GM23248 (cell line): ENCODE measurements around the gene ZNF275. TPM values are rescaled to one million over a fixed set of nuclear protein-coding genes. Genes with fewer than 3 reads are reported as not detected.
A peak's percentile ranks its signal among the peaks of the same experiment; 100 is the strongest.

Experiments used
- DNase-seq: peaks from one replicate; pipeline ENCODE4 v3.0.0-alpha.2; 2015
- H2AFZ ChIP-seq: fragments of 200-600 bp; sonication (generic); 2 replicates; pipeline ENCODE4 v1.6.1; 2016; ENCODE audit warnings: antibody characterized with exemption
- H3F3A ChIP-seq: fragments of 200-600 bp; sonication (generic); 2 replicates; pipeline ENCODE4 v1.6.1; 2016; ENCODE audit warnings: mild to moderate bottlenecking, antibody characterized with exemption, mixed run types; ENCODE audit not compliant: insufficient read depth
- H3K27ac ChIP-seq: fragments of 200-600 bp; sonication (generic); 2 replicates; pipeline ENCODE4 v1.5.1; 2016; ENCODE audit warnings: mild to moderate bottlenecking
- H3K27me3 ChIP-seq: fragments of 200-600 bp; sonication (generic); replicated peaks from 2 replicates; pipeline ENCODE4 v1.6.1; 2016; ENCODE audit warnings: mild to moderate bottlenecking; ENCODE audit not compliant: insufficient read depth
- H3K36me3 ChIP-seq: fragments of 200-600 bp; sonication (generic); 2 replicates; pipeline ENCODE4 v1.6.1; 2016; ENCODE audit warnings: low read depth, mild to moderate bottlenecking
- H3K4me1 ChIP-seq: fragments of 200-600 bp; sonication (generic); 2 replicates; pipeline ENCODE4 v1.6.1; 2016; ENCODE audit warnings: mild to moderate bottlenecking; ENCODE audit not compliant: insufficient read depth
- H3K4me2 ChIP-seq: fragments of 200-600 bp; sonication (generic); one replicate; pipeline ENCODE4 v1.6.1; 2016; ENCODE audit warnings: mild to moderate bottlenecking; ENCODE audit not compliant: unreplicated experiment
- H3K4me3 ChIP-seq: fragments of 200-600 bp; sonication (generic); 2 replicates; pipeline ENCODE4 v1.5.1; 2016; ENCODE audit warnings: mild to moderate bottlenecking
- H3K79me2 ChIP-seq: fragments of 200-600 bp; sonication (generic); 2 replicates; pipeline ENCODE4 v1.6.1; 2016; ENCODE audit warnings: mild to moderate bottlenecking; ENCODE audit not compliant: insufficient read depth
- H3K9ac ChIP-seq: fragments of 200-600 bp; sonication (generic); 2 replicates; pipeline ENCODE4 v1.6.1; 2016; ENCODE audit warnings: mild to moderate bottlenecking
- H3K9me2 ChIP-seq: fragments of 200-600 bp; sonication (generic); 2 replicates; pipeline ENCODE4 v1.6.1; 2016; ENCODE audit warnings: mixed run types, mild to moderate bottlenecking, moderate library complexity; ENCODE audit not compliant: insufficient read depth
- H3K9me3 ChIP-seq: fragments of 200-600 bp; sonication (generic); one replicate; pipeline ENCODE4 v1.6.1; 2017; ENCODE audit warnings: low read depth
- H4K20me1 ChIP-seq: fragments of 200-600 bp; sonication (generic); 2 replicates; pipeline ENCODE4 v1.6.0; 2016; ENCODE audit not compliant: insufficient read depth
- EZH2 ChIP-seq: fragments of 200-600 bp; sonication (generic); IDR thresholded peaks from 2 replicates; pipeline ENCODE4 v1.6.1; 2018; ENCODE audit warnings: antibody characterized with exemption, mild to moderate bottlenecking; ENCODE audit not compliant: insufficient read depth, poor library complexity, severe bottlenecking
- EZH2phosphoT487 ChIP-seq: fragments of 200-600 bp; sonication (generic); IDR thresholded peaks from 2 replicates; pipeline ENCODE4 v1.6.1; 2018; ENCODE audit warnings: antibody characterized with exemption, moderate library complexity, mild to moderate bottlenecking, low read depth; ENCODE audit not compliant: insufficient read depth
- WGBS, 2 experiments: methylation state at CpG; one replicate each; pipeline ENCODE4 v1.1.6; 2015 to 2017; ENCODE audit warnings: low lambda C conversion rate in 2 of 2, low coverage in 1 of 2; ENCODE audit errors: missing lambda C conversion rate in 2 of 2; 5-methylcytosine and 5-hydroxymethylcytosine counted together
- in situ Hi-C: fragments of 300-500 bp; cut with MboI; formaldehyde crosslinking; loops from 2 replicates; pipeline ENCODE4 v1.15.0; 2020
- polyA plus RNA-seq: library from polyadenylated mRNA; unstranded; fragments of >200 nt; fragmentation: Nextera tagmentation; extraction: Ambion mirVana; gene quantifications from 2 replicates; pipeline ENCODE4 v1.2.1, GENCODE V29; 2016
- total RNA-seq: library from RNA; depleted of rRNA; stranded (reverse); fragments of >200 nt; shearing (Covaris generic); gene quantifications from 2 replicates; pipeline ENCODE4 v1.2.3, GENCODE V29; 2014

The ZNF275 gene
- total and polyA plus RNA-seq, 2 experiments from 2014 or later = 6.5 to 11.5 TPM

GRCh38 chrX:153334654-153335295 is 822 bp downstream of the ZNF275 start:
- peak overlapping the region; percentile 83 for H3K27ac ChIP-seq
- no peak overlapping the region for H2AFZ ChIP-seq
- WGBS, 2 experiments = 6 to 15% methylated on average over 5 to 14 of the region's 16 CpGs
- H3K4me2 ChIP-seq = peak overlapping the region; percentile 68
- peaks cover 3% of the 10 kb centered on the region; the same call in 1 of the 2 replicates for H3F3A ChIP-seq
- peak overlapping the region; percentile 99 for H3K9ac ChIP-seq
- in situ Hi-C loops = no loop called here
- peaks cover 52% of the 10 kb centered on the region for H3K79me2 ChIP-seq
- H4K20me1 ChIP-seq = no peaks in the 10 kb centered on the region
- H3K9me2 ChIP-seq = no peaks in the 10 kb centered on the region
- no peaks in the 10 kb centered on the region for H3K9me3 ChIP-seq
- TF ChIP-seq EZH2 (no peak), EZH2phosphoT487 (no peak)
- H3K36me3 ChIP-seq = no peaks in the 10 kb centered on the region
- H3K4me1 ChIP-seq = no peaks in the 10 kb centered on the region
- peak; percentile 14 for DNase-seq
- no peaks in the 10 kb centered on the region for H3K27me3 ChIP-seq
- H3K4me3 ChIP-seq = peak overlapping the region; percentile 81

- Histone ChIP-seq H3K4me1 (no peaks in the 10 kb centered on the region), H3K79me2 (peaks cover 65% of the 10 kb centered on the region), H4K20me1 (no peaks in the 10 kb centered on the region), H3K36me3 (no peaks in the 10 kb centered on the region), H3K4me3 (no peak overlapping the region), H2AFZ (no peak overlapping the region), H3F3A (peaks cover 3% of the 10 kb centered on the region; the same call in 1 of the 2 replicates), H3K27ac (no peak overlapping the region), H3K9me2 (no peaks in the 10 kb centered on the region), H3K27me3 (no peaks in the 10 kb centered on the region), H3K9ac (no peak overlapping the region), H3K4me2 (no peak overlapping the region), H3K9me3 (no peaks in the 10 kb centered on the region)
- TF ChIP-seq EZH2phosphoT487 = no peak
- TF ChIP-seq EZH2 = no peak
- DNase-seq = peak; percentile 34
- in situ Hi-C loops = no loop called here
- 80 to 85% methylated on average over 4 to 10 of the region's 11 CpGs for WGBS, 2 experiments
Observed at GRCh38 chrX:153336121-153336894, 2.4 kb downstream of the ZNF275 start.

DNA sequence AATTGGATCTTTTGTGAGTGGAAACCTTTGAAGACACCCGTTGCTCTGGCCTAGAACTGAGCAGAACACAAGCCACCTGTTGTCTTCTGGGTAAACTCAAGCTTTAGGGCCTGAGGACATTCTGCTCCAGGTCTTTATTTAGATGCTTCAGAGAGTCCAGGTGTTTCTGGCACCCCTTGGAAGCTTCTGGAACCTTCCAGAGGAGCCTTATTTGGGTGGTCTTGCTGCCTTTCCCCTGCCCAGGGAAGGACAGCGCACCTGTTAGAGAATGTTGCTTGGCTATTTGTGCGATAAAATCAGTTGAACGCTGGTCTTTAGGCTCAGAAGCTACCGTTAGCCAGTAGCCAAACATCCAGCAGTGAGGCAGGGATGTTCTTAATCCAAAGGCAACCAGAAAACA is 3.0 kb downstream of the ZNF275 start:
- H3K9me3 ChIP-seq = no peaks in the 10 kb centered on the region
- H3K9me2 ChIP-seq = no peaks in the 10 kb centered on the region
- H3K36me3 ChIP-seq = no peaks in the 10 kb centered on the region
- no peak overlapping the region for H3K27ac ChIP-seq
- in situ Hi-C loops = no loop called here
- peaks cover 3% of the 10 kb centered on the region; the same call in 1 of the 2 replicates for H3F3A ChIP-seq
- H2AFZ ChIP-seq = no peak overlapping the region
- no peak for DNase-seq
- peaks cover 72% of the 10 kb centered on the region for H3K79me2 ChIP-seq
- WGBS, 2 experiments = 90 to 92% methylated on average over 5 of the region's 5 CpGs
- H4K20me1 ChIP-seq = no peaks in the 10 kb centered on the region
- no peak overlapping the region for H3K9ac ChIP-seq
- no peak for TF ChIP-seq EZH2
- no peak for TF ChIP-seq EZH2phosphoT487
- no peaks in the 10 kb centered on the region for H3K27me3 ChIP-seq
- H3K4me1 ChIP-seq = peaks cover 5% of the 10 kb centered on the region; the same call in 1 of the 2 replicates
- H3K4me3 ChIP-seq = no peak overlapping the region
- H3K4me2 ChIP-seq = no peak overlapping the region

DNA sequence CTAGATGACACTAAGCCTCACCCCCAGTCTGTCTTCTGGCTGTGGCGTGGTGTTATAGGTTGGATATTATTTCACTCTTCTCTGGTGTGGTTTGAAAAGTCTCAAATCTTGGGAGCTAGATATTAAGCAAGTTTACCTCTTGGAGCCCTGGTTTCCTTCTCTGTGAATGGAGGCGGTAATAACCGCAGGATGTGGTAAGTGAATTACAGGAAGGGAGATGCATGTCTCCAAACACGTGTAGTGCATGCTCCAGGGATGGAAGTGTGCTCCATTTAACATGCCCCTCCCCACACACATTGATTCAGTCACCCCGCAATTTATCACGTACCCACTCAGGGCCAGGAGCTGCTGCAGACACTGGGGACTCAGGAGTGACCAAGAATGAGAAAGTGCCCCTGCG is 4.9 kb downstream of the ZNF275 start:
- in situ Hi-C loops = no loop called here
- 95 to 100% methylated on average over 5 to 7 of the region's 7 CpGs for whole genome bisulfite sequencing, 2 experiments

More for the DNA sequence above, 4.9 kb downstream of the ZNF275 start:
- H3K27ac ChIP-seq = no peak overlapping the region
- H3K79me2 ChIP-seq = peaks cover 90% of the 10 kb centered on the region
- H4K20me1 ChIP-seq = no peaks in the 10 kb centered on the region
- no peak overlapping the region for H3K9ac ChIP-seq
- no peak overlapping the region for H3K4me3 ChIP-seq
- H3F3A ChIP-seq = no peaks in the 10 kb centered on the region
- no peaks in the 10 kb centered on the region for H3K9me2 ChIP-seq
- H3K36me3 ChIP-seq = no peaks in the 10 kb centered on the region
- TF ChIP-seq EZH2 = no peak
- TF ChIP-seq EZH2phosphoT487 = no peak
- H3K9me3 ChIP-seq = no peaks in the 10 kb centered on the region
- DNase-seq = no peak
- no peak overlapping the region for H2AFZ ChIP-seq
- no peaks in the 10 kb centered on the region for H3K27me3 ChIP-seq
- H3K4me2 ChIP-seq = no peak overlapping the region
- H3K4me1 ChIP-seq = peaks cover 12% of the 10 kb centered on the region; the same call in 1 of the 2 replicates
